Occipital lobe (tissue), 2 donors: ENCODE data around the gene ZBTB20. TPM values are rescaled to one million over a fixed set of nuclear protein-coding genes. Genes with fewer than 3 reads are reported as not detected.

ENCODE experiments used
- DNase-seq: peaks from one replicate; lab custom pipeline; 2025; lab: John Stamatoyannopoulos, UW
- total RNA-seq: library from RNA; depleted of rRNA; stranded (reverse); fragments of >200 nt; gene quantifications from one replicate; pipeline ENCODE4 v1.2.3, GENCODE V29; 2014

Gene ZBTB20
- total RNA-seq, 1 donor from 2014 or later: 62.7 TPM

DNA sequence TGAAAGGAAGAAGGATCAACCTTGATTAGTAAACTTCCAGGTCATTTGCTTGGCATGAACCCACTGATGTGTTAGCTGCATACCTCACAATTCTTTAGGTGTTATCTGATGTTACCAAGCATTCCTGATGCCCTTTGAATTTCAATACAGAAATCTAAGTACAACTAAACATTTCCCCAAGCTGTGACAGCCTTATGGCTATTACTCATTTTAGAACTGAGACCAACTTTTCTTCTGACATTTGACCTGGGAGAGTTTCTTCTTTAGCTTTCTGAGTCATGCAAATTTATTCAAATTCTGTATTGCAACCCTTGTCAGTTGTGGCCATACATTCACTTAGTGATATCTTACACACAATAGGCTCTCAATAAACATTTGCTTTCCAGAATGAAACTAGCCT is 729.0 kb downstream of the ZBTB20 start:
- no peak for DNase-seq

DNA sequence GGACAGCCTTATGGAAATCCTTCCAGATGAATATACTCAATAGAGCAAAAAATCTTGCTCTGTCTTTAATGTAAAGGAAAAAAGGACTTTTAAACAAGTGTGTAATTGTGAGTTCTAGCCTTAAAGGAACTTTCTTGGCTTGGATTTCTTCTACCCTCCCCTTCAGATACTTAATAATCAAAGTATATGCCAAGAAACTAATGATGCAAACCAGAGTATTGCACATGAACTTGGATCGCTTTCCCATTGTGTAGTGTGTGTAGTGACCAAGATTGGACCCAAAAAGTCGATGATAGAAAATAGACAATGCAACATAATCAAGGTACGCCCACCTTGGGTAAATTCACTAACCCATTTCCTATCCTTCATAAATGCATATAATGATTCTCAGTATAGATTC is 729.4 kb downstream of the ZBTB20 start:
- no peak for DNase-seq

DNA sequence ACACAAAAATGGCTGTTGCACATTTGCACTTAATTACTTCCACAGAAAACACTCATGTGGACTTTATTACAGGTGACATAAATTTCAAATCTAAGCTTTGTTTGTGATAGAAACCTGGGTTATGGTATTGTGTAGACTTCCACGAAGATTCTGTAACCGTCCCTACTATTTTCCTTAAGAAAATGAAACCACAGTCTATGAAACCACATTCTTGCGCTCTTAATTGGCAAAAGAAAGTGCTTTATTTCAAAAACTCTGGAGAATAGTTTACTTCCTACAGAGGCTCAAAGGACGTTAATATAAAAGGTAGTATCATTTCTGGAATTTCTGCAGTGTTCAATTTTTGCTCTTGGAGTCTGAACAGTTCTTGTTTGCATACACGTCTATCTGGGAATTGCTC is 729.8 kb downstream of the ZBTB20 start:
- DNase-seq: no peak

DNA sequence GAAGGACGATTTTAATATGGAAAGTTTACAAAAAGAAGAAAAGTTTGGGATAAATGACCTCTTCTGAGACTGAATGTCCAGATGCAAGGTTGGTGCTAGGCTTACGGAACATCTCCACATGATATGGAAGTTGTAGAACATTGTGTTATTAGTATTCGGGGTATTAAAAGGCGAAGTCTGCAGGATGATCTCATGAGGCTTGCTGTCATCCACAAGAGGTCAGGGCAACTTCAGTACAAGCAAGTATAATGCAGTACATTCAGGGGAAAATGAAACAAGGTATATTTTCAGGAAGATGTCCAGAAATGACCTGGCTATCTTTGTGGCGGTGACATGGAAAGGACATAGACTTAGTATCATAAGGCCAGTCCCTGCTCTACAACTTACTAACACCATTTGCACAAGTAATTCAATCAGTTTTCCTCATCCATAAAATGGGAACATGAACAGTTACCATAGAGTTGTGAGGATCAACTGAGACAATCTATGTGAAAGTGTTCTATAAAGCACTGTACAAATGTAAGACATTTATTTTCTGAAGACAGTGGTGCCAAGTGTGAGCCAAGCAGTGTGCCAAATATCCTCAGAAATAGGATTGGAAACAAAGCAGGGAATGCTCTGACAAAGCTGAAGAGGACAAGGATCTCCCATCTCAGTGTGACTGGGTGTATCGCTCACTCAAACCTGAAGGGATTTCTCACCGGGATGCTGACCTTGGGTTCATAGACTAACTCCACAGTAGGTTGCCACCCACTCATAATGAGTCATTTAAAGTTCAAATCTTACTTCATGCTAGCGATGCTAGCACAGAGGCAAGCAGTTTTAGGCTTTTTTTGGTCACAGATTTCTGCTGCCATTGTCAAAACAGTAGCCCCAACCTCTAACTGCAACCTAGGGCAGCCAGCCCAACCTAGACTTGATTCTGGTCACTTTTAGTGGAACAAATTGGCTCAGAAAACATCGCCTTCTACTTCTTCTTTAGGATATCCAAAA is 735.0 kb downstream of the ZBTB20 start:
- no peak for DNase-seq

DNA sequence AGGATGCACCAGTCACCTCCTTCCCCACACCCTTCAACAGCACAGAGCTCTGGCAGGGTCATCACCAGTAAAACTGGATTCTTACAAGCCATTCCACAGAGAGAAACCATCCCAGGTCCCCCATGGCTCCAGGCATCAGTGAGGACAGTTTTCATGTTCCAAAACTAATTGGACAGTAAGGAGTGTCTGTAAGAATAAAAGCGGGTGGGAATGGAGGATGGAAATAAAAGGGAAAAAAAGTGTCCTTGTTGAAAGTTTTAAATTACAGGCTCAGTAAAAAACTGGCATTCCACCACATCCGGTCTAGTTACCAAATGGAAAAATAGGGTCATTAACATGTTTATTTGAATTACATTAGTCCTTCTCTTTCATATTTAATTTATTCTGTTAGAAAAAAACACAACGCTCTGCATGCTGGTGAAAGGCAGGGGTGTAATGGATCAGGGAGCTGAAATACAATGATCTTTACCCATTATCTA is 735.9 kb downstream of the ZBTB20 start:
- DNase-seq: no peak

DNA sequence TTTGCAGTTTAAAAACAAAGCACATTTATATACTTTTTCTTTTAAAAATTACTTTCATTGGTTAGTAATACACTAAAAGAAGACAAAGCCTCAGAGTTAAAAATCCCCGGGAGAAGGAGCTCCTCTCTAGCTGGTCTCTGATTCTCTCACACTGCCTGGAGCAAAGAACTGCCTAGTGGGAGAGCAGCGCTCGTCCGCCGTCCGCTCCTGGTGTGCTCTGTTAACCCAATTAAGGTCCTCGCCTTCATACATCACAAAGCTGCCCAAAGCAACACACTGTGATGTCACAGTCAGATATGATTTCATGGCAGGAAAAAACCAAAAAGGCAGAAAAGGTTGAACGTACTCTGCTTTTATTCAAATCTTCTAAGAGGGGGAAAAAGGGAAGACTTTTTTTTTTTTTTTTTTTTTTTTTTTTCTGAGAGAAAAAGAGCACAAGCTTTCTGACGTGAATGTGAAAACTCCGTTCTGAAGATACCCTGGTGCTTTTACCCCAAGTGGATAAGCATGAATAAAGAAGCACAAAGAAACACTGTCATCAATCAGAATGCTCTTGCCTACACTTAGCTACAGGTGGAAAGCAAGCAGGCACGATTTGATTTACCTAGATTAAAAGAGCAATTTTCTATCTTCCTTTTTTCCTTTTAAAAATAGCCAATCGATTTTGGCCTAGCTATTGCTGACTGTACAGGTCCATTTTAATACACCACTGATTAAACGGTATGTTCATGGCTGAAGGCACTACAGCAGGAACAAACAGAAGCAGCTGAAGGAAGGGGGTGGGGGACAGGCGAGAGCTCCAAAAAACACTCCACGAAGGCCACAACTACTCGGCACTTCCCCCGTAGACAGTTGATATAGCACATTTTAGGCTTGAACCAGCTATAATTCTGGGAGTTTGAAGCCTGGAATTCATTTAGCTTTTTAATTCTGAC is 738.1 kb downstream of the ZBTB20 start:
- DNase-seq: no peak

DNA sequence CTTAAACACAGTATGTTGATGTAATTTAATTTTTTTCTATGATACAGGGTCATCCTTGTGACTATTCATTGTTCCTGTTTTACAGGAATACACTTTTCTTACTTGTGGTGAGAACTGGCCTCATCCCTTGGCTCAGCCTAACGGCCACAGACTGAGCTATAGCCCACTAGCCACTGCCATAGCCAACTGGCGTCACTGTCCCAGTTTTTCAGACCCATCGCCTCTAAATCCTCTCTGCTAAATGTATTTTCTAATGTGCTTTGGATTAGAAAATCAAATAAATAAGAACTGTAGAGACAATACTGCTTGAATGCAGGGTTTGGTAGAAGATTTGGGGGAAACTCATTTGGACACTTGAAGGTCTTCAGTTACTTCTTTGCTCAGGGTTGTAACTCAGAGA is 740.2 kb downstream of the ZBTB20 start:
- DNase-seq: no peak

DNA sequence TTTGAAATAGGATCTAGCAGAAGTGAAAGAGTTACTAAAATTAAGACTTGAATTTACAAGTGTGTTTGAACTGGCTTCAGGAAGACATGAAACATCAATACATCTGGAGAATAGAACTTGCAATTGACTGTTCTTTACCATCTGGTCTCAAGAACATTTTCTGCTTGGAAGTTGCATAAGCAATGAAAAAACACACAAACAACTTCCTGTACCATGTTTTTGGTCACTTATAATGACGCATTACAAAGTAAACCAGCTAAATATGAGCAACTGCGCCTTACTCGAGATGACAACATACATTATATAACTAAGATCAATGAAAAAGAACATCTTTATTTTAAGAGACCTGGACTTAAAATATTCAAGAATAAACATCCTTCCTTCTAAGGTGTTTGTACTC is 740.8 kb downstream of the ZBTB20 start:
- no peak for DNase-seq

DNA sequence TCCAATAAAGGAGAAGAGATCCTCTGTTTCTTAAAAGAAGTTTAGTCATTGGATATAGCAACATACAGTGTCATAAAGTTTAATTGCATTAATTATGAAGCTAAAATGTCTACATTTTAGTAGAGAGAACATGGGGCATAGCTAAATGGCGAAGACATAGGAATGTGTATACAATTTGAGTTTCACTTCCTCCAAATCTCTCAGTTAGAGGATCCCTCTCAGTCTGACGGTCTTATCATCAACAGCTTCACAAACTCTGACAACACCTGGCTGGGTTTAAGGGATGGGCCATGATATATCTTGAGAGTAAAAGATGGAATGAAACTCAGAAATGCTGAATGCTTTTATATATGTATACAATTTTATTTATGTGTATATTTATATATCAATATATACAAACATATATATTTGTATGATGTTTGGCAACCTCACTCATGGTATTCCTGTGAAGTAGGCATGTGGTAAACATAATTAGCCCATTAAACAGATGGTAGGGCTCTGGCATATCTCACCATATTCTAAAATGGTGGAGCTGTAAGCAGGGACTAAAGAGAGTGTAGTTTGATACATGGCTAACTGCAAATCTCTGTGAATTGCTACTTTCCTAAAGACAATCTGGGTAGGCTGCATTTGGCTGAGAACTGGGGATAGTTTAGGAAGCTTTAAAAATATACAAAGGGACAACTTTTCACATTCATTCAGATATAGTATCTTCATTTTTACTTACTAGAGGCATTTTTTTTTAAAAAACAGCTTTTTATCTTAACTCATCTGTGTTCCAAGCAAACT is 741.7 kb downstream of the ZBTB20 start:
- no peak for DNase-seq

DNA sequence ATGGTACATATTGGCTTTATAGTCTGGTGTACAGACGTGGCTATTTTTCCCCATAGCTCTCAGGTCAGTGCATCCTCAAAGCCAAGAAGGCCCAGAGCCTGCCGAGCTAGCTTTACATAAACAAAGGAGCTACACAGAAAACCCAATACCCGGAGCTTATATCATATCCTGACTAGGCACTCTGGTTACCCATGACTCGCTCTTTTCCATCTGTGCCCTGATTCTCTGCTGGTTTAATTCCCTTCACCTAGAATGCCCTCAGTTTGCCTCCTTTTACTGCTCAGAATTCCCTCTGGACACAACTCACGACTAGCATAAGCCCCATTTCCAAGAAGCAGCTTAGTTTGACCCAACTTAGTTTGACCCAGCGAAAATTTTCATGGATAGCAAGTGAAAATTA is 742.5 kb downstream of the ZBTB20 start:
- DNase-seq: no peak

DNA sequence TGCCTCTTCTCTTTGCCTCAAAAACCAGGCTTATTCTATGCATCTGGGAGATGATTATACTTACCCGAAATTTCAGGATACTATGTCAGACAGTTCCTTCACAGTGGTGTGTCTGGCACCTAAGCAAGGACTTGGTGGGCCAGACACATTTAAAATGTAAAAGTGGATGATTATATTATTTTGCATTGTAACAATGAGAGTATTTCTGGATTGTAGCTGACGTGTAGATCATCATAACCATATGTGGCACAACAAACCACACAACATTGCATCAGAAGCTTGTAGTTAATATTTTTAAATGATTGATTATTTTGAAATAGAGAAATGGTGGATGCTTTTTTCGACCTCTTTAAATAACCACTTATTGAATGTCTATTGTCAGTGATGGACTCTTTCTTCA is 744.2 kb downstream of the ZBTB20 start:
- DNase-seq: no peak

DNA sequence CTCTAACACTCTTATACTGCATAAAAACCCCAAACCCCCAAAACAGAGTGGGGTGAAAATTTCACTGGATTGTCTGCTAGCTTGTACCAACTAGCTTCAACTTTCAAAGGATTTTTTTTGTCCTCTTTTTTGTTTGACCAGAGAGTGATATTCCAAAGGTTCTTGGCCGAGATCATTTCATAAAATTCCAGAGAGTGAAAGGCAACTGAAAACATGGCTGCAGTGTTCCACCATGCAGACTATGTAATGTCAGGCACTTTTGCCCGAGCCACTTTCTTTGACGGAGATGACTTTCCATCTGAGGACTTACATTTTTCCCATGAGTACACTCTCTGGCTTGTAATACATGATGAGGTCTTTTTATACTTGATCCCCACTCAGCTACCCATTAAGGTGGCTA is 745.7 kb downstream of the ZBTB20 start:
- DNase-seq: no peak

DNA sequence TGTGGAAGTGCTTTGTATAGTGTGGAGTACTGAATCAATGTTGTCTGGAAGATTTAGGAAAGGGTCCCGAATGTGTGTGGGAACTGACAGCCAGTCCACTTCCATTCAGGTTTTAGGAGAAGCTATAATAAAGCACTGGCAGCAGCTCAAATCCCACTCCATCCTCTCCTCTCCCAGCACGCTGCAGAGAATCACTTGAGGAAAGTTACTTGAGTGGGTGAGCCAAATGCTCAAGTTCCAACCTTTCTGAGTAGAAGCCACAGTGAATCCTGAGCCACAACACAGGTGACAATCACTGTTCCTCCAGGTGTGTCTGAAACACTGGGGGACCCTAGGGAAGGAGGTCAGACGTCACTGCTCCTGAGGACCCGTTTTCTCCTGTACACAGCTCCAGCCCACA is 746.7 kb downstream of the ZBTB20 start:
- no peak for DNase-seq

DNA sequence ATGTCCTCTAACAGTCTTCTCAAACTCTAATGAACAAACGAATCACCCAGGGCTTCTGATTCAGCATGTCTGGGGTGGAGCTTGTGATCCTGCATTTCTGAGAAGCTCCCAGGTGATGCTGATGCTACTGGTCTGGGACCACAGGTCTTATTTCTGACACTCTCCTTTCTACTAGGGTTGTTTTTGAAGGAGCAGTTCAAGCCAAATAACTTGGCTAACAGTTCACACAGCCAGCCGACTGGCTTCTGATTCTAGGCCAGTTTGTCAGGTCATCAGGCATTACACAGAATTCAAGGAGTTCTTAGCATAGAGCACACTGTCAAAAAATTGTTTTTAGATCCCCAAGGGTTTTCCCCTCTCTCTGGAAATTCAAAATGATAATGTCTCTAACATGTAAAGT is 752.5 kb downstream of the ZBTB20 start:
- no peak for DNase-seq

DNA sequence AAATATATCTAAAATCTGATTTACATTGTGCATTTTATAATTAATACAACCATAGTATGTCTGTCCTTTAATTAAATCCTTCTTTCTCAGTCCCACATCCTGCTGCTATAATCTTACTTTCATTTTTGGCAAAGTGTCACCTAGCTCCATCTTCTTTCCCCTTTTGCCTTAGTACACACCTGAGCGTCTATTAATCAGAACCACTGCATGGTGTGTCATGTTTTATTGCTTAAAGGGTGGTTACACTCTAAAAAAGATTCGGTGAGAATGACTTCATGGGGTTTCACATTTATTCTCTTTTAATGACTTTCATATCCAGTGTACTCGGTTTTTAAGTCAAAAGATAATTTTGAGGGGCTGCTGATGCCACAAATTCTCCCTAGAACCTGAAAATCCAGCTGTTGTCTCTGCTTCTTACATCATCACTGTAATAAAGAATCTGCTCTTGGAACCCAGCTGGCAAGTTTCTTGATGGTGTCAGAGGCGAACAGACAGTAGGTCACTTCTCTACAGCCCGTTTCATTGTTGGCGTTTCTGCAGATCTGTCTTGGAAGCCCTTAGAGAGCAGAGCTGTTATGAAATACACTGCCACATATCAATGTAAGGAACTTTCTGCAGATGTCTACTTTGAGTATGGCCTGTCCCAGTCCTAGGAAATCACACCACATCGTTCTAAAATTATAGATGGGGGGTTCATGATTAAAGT is 753.6 kb downstream of the ZBTB20 start:
- DNase-seq: no peak

DNA sequence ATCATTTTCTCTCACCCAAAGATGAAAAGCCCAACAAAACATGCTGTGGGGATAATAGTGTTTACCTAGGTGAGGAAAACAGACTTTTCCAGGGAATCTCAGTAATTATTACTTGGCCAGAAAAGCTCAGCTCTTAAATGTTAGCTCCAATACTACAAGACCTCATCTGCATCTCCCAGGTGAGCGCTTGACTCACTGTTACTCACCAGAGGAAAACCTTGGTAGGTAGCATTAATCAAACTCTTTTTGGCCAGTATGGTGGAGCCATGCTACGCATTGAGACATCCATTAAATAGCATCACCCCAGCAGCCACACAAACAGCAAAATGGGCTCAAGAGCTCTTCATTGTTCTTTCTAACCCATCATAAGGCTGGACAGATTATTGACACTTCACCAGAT is 754.3 kb downstream of the ZBTB20 start:
- no peak for DNase-seq

DNA sequence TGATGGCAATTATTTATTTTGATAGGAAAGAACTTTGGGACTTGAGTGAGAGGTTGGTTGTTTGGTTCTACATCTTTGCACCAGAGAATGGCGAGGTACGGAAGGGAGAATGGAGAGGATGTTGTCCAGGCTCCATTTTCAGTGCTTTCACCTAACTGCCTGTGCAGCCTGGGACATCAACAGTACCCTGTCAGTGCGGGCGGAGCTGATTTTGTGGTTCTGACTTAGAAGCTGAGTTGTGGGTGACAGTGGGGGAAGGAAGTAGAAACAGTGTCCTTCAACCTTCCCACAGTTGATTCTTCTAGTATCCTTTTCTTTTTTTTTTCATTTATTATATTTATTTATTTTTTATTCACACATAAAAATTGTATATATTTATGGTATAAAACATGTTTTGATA is 757.9 kb downstream of the ZBTB20 start:
- no peak for DNase-seq

DNA sequence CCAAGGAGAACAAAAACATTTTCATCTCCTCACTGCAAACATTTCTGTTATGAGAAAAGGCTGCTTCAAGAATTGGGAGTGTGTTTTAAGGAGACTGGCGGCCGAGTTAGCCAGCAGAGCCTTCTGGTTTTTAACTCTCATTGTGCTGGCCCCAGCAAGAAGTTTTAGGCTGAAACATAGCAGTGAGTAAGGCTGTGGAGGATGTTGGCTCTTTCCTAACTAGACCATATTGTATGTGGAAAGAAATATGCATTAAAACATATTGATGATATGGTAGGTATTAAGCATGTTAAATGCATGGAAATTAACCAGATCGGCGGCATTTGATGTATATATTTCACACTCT is 762.6 kb downstream of the ZBTB20 start:
- DNase-seq: no peak

DNA sequence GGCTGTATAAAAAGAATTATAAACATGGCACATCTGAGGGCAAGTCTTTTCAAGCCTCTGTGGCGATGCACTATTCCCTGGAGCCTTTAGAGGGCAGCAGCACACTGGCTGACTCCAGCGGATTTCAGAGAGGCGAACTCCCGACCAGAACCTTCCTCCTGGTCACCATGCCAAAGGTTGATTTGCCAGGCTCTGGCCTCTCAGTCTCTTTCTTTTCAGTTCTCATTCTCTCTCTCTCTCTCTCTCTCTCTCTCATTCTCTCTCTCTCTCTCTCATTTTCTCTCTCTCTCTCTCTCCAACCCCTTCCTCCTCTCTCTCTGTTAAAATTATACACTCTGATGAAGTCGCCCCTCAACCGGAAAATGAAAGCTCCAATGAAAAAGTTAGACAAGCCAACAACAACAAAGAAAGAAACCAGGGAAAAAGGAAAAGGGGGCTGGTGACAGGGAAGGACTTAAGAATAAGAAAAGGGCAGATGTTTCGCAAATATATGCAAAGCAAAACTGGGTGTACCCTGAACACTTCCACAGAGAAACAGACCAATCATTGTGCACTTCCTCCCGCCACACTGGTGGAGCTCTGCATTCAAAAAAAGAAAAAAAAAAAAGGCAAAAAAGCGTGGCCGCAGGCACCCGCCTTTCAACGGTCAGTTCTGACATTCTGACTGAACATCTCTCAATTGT is 763.1 kb downstream of the ZBTB20 start:
- peak; percentile 85 for DNase-seq

DNA sequence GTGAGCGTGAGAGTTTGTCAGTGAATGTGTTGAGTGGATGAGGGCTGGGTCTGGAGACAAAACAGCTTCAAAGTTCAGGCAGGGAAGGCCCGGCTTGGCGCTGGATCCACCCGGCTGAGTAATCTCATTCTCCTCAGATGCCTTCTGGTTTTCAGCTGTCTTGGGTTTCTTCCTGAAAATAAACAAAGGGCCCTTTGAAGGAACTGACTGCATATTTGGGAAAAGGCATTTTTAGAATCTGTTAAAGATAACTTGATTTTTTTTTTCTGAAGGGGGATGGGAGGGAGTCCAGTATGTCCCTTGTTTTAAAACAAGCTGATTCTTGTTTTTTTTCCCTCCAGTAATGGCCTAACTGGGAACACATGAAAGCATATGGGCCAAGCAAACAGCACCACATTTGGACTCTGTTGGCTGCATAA is 766.8 kb downstream of the ZBTB20 start:
- peak; percentile 50 for DNase-seq
